Caco-2 (cell line): ENCODE results near the gene CST4. TPM values are rescaled to one million over a fixed set of nuclear protein-coding genes. Genes with fewer than 3 reads are reported as not detected.
"Not testable (repeated sequence)": the region's sequence is repeated elsewhere in the genome, so short reads cannot be mapped to it uniquely, and the experiment has no call there.

ENCODE experiments used
- BruUV-seq: library from RNA; stranded (reverse); fragments of 400-500 nt; replicated peaks from 2 replicates; lab custom pipeline; 2021; lab: Mats Ljungman, UMichigan
- CTCF ChIA-PET: fragments of 300-600 bp; sonication (Branson Sonifier 250); formaldehyde crosslinking; loops from one replicate; lab custom pipeline; 2022; ENCODE audit warnings: antibody characterized with exemption; lab: Charles Lee
- POLR2A ChIA-PET: fragments of 300-600 bp; sonication (Branson Sonifier 250); formaldehyde crosslinking; loops from one replicate; lab custom pipeline; 2022; ENCODE audit warnings: antibody characterized with exemption; lab: Charles Lee
- DNase-seq, 2 experiments: peaks; one replicate each; pipeline versions ENCODE4 v3.0.0 to v3.0.0-alpha.2; 2020 to 2022
- H3K27me3 ChIP-seq: replicated peaks from 2 replicates; pipeline ENCODE4 v1.6.0; 2011; ENCODE audit warnings: low read length; ENCODE audit not compliant: control insufficient read depth, insufficient read depth
- H3K36me3 ChIP-seq: 2 replicates; pipeline ENCODE4 v1.5.1; 2011; ENCODE audit warnings: low read length; ENCODE audit not compliant: control insufficient read depth, insufficient read depth
- H3K4me1 ChIP-seq: fragments of 250-450 bp; sonication (Bioruptor Pico); 2 replicates; pipeline ENCODE4 v1.5.1; 2020; ENCODE audit warnings: mild to moderate bottlenecking
- H3K4me3 ChIP-seq: 2 replicates; pipeline ENCODE4 v1.5.1; 2011; ENCODE audit warnings: low read depth, mild to moderate bottlenecking, control low read depth, low read length
- H3K9me3 ChIP-seq: fragments of 250-450 bp; sonication (Bioruptor Pico); 2 replicates; pipeline ENCODE4 v1.5.1; 2020; ENCODE audit warnings: mild to moderate bottlenecking, moderate library complexity
- H3K27ac Mint-ChIP-seq: one replicate; pipeline ENCODE4 v1.8.0; 2022; ENCODE audit warnings: mixed read lengths; ENCODE audit not compliant: unreplicated experiment
- H3K27me3 Mint-ChIP-seq: one replicate; pipeline ENCODE4 v1.8.0; 2022; ENCODE audit warnings: mixed read lengths; ENCODE audit not compliant: insufficient read depth, unreplicated experiment
- H3K36me3 Mint-ChIP-seq: one replicate; pipeline ENCODE4 v1.8.0; 2022; ENCODE audit warnings: mild to moderate bottlenecking, mixed read lengths; ENCODE audit not compliant: insufficient read depth, unreplicated experiment
- H3K4me1 Mint-ChIP-seq: one replicate; pipeline ENCODE4 v1.8.0; 2022; ENCODE audit warnings: low read depth, mixed read lengths; ENCODE audit not compliant: unreplicated experiment
- H3K4me3 Mint-ChIP-seq: one replicate; pipeline ENCODE4 v1.8.0; 2022; ENCODE audit warnings: mild to moderate bottlenecking, moderate library complexity, mixed read lengths; ENCODE audit not compliant: unreplicated experiment
- H3K9me3 Mint-ChIP-seq: one replicate; pipeline ENCODE4 v1.8.0; 2022; ENCODE audit warnings: mixed read lengths; ENCODE audit not compliant: unreplicated experiment
- intact Hi-C: fragments of 100-400 bp; cut with micrococcal nuclease; formaldehyde crosslinking; loops from one replicate; pipeline ENCODE4 v1.10.0; 2022; ENCODE audit not compliant: unreplicated experiment
- total RNA-seq: library from RNA; stranded (reverse); gene quantifications from 2 replicates; pipeline ENCODE4 v1.2.3, GENCODE V29; 2022
- TF ChIP-seq, protein P1 (sequence below), 2 experiments: fragments of 200-600 bp in 1 of 2; IDR thresholded peaks; 1 replicate in 1 of 2; 2 replicates in 1 of 2; pipeline versions ENCODE4 v1.5.1 to v1.8.0; 2011 to 2022; ENCODE audit warnings: antibody characterized with exemption in 1 of 2, control low read depth in 1 of 2, inconsistent platforms in 1 of 2, low read depth in 1 of 2, low read length in 1 of 2, mild to moderate bottlenecking in 1 of 2, moderate library complexity in 1 of 2; ENCODE audit not compliant: insufficient read depth in 1 of 2, severe bottlenecking in 1 of 2, unreplicated experiment in 1 of 2

CST4 gene
- total RNA-seq, 1 experiment from 2014 or later: 4.2 TPM

- ChIA-PET POLR2A (no interaction called here), CTCF (no interaction called here)
- intact Hi-C loops: loop anchor here (5.0 to 10.0 kb wide), 3 partner anchors 90 to 332 kb away; partner anchors contain the start of gene CST1
Measured at GRCh38 chr20:23664954-23665353, 23.9 kb downstream of the CST4 start.

DNA sequence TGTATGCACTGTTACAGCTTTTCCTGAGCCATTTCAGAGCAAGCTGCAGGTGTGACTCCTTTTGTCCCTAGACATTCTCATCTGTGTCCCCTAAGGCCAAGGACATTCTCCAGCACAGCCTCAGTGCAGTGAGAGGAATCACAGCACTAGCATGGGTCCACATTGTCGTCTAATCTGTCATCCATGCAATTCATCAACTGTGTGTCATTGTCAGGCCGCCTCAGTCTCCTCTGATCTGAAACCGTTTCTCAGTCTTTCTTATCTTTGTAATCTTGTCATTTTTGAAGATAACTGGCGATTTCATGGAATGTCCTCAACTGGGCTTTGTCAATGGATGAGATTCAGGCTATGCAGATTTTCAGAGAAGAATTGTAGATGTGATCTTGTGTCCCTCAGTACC lies 24.8 kb downstream of the CST4 start:
- intact Hi-C loops: loop anchor here (5.0 to 10.0 kb wide), 3 partner anchors 91 to 333 kb away; partner anchors contain the start of gene CST1
- Mint-ChIP-seq H3K36me3 (peaks cover 13% of the 10 kb centered on the region), H3K27ac (peak overlapping the region; percentile 23), H3K4me1 (peaks cover 52% of the 10 kb centered on the region)
- BruUV-seq, H3K27me3 Mint-ChIP-seq, POLR2A ChIA-PET, H3K4me3 Mint-ChIP-seq, H3K27me3 ChIP-seq, H3K4me3 ChIP-seq, CTCF ChIA-PET, H3K36me3 ChIP-seq, H3K9me3 Mint-ChIP-seq, H3K9me3 ChIP-seq: not testable (repeated sequence)
- DNase-seq: peak; percentile 73 to 87
- H3K4me1 ChIP-seq: peaks cover 65% of the 10 kb centered on the region

More at GRCh38 chr20:23664954-23665353, 23.9 kb downstream of the CST4 start:
- H3K9me3 ChIP-seq: no peaks in the 10 kb centered on the region
- no peaks in the 10 kb centered on the region for H3K36me3 ChIP-seq
- Mint-ChIP-seq H3K4me3 (no peak overlapping the region), H3K27ac (peak overlapping the region; percentile 12), H3K27me3 (no peaks in the 10 kb centered on the region), H3K9me3 (no peaks in the 10 kb centered on the region), H3K36me3 (peaks cover 6% of the 10 kb centered on the region), H3K4me1 (peaks cover 43% of the 10 kb centered on the region)
- no TSS peak for BruUV-seq
- H3K4me3 ChIP-seq: no peak overlapping the region
- H3K4me1 ChIP-seq: peaks cover 56% of the 10 kb centered on the region
- H3K27me3 ChIP-seq: no peaks in the 10 kb centered on the region
- DNase-seq: no peak
- TF ChIP-seq, protein P1, sequence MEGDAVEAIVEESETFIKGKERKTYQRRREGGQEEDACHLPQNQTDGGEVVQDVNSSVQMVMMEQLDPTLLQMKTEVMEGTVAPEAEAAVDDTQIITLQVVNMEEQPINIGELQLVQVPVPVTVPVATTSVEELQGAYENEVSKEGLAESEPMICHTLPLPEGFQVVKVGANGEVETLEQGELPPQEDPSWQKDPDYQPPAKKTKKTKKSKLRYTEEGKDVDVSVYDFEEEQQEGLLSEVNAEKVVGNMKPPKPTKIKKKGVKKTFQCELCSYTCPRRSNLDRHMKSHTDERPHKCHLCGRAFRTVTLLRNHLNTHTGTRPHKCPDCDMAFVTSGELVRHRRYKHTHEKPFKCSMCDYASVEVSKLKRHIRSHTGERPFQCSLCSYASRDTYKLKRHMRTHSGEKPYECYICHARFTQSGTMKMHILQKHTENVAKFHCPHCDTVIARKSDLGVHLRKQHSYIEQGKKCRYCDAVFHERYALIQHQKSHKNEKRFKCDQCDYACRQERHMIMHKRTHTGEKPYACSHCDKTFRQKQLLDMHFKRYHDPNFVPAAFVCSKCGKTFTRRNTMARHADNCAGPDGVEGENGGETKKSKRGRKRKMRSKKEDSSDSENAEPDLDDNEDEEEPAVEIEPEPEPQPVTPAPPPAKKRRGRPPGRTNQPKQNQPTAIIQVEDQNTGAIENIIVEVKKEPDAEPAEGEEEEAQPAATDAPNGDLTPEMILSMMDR (IDR thresholded peaks at IDR 0.05; ENCODE audit: insufficient read depth in 1 of 2, low read depth in 1 of 2, low read length in 1 of 2, severe bottlenecking in 1 of 2, unreplicated experiment in 1 of 2): no peak

DNA sequence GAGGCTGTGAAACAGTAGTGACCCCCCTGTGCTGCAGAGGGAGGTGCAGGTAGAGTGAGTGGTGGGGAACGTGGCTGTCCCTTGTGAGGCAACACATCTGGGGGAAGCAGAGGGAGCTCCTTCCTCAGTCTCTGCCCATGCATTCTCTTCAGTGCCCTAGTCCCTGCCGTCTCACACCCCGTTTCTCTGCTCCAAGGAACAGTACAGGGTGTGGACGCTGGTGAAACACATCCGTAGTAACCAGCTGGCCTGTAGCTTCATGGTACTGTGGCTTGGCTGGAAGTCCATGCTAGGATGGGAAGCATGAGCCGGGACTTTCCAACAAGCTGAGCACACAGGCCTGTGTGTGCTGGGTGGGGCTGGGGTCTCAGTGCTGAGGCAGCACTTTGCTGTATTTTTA lies 25.7 kb downstream of the CST4 start:
- DNase-seq: no peak
- Mint-ChIP-seq H3K4me3 (no peak overlapping the region), H3K27ac (peak overlapping the region; percentile 47), H3K4me1 (peaks cover 60% of the 10 kb centered on the region), H3K36me3 (peaks cover 15% of the 10 kb centered on the region), H3K9me3 (no peaks in the 10 kb centered on the region), H3K27me3 (no peaks in the 10 kb centered on the region)
- BruUV-seq: no TSS peak
- Histone ChIP-seq H3K4me1 (peaks cover 68% of the 10 kb centered on the region), H3K4me3 (no peak overlapping the region), H3K27me3 (no peaks in the 10 kb centered on the region), H3K36me3 (no peaks in the 10 kb centered on the region), H3K9me3 (no peaks in the 10 kb centered on the region)
- POLR2A ChIA-PET: no interaction called here
- intact Hi-C loops: loop anchor here (5.0 to 10.0 kb wide), 3 partner anchors 92 to 334 kb away; partner anchors contain the start of gene CST1
- TF ChIP-seq, protein P1 (IDR thresholded peaks at IDR 0.05; ENCODE audit: insufficient read depth in 1 of 2, low read depth in 1 of 2, low read length in 1 of 2, severe bottlenecking in 1 of 2, unreplicated experiment in 1 of 2): no peak
- CTCF ChIA-PET: no interaction called here
